HEK293T (cell line): ENCODE data around the gene COMMD9.

ENCODE experiments used
- ARNT ChIP-seq: fragments of 450-650 bp; IDR thresholded peaks from 2 replicates; pipeline ENCODE4 v1.6.1; 2017; ENCODE audit warnings: mild to moderate bottlenecking
- BHLHE40 ChIP-seq: fragments of 450-650 bp; IDR thresholded peaks from 2 replicates; pipeline ENCODE4 v1.6.1; 2016; ENCODE audit warnings: mild to moderate bottlenecking, moderate library complexity, borderline replicate concordance
- CTBP1 ChIP-seq: fragments of 450-650 bp; IDR thresholded peaks from 2 replicates; pipeline ENCODE4 v1.6.1; 2016; ENCODE audit warnings: borderline replicate concordance
- FOXK2 ChIP-seq: fragments of 450-650 bp; IDR thresholded peaks from 2 replicates; pipeline ENCODE4 v1.6.1; 2016; ENCODE audit warnings: mild to moderate bottlenecking
- FOXM1 ChIP-seq: fragments of 450-650 bp; IDR thresholded peaks from 2 replicates; pipeline ENCODE4 v1.6.1; 2017; ENCODE audit warnings: mild to moderate bottlenecking, borderline replicate concordance
- HDGF ChIP-seq: fragments of 450-650 bp; IDR thresholded peaks from 2 replicates; pipeline ENCODE4 v1.6.1; 2017; ENCODE audit warnings: antibody characterized with exemption, borderline replicate concordance
- L3MBTL2 ChIP-seq: fragments of 450-650 bp; conservative IDR thresholded peaks from 2 replicates; pipeline ENCODE4 v1.6.1; 2016; ENCODE audit warnings: mild to moderate bottlenecking
- NFRKB ChIP-seq: fragments of 450-650 bp; IDR thresholded peaks from 2 replicates; pipeline ENCODE4 v1.6.1; 2016; ENCODE audit warnings: mild to moderate bottlenecking, moderate library complexity
- SP1 ChIP-seq: fragments of 450-650 bp; IDR thresholded peaks from 2 replicates; pipeline ENCODE4 v1.6.1; 2017
- TARDBP ChIP-seq: fragments of 450-650 bp; IDR thresholded peaks from 2 replicates; pipeline ENCODE4 v1.6.1; 2016

GRCh38 chr11:36300650-36301049, 11.4 kb upstream of the COMMD9 start:
- TF ChIP-seq TARDBP (no peak), L3MBTL2 (no peak), FOXK2 (no peak), SP1 (no peak), FOXM1 (no peak), ARNT (no peak), BHLHE40 (no peak), HDGF (no peak), CTBP1 (no peak), NFRKB (no peak)
